ENCODE measurements around the gene HDAC4.

DNA sequence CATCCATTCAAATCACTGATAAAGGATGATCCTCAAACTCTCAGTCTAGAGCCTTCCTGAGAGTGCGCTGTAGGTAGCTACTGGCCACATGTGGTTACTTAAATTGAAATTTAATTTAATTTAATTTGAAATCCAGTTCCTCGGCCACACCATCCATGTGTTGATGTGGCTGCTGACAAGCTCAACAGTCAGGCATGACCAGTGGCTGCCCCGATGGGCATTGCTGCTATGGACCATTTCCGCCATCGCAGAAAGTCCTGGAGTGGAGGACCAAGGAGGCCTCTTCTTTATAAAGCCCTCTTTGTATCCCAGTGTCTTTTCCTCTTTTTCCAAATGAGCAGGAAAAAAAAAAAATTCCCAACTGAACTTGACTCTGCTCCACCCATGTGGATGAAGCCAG, 100.6 kb downstream of the HDAC4 start:
- TF ChIP-seq, protein P1, sequence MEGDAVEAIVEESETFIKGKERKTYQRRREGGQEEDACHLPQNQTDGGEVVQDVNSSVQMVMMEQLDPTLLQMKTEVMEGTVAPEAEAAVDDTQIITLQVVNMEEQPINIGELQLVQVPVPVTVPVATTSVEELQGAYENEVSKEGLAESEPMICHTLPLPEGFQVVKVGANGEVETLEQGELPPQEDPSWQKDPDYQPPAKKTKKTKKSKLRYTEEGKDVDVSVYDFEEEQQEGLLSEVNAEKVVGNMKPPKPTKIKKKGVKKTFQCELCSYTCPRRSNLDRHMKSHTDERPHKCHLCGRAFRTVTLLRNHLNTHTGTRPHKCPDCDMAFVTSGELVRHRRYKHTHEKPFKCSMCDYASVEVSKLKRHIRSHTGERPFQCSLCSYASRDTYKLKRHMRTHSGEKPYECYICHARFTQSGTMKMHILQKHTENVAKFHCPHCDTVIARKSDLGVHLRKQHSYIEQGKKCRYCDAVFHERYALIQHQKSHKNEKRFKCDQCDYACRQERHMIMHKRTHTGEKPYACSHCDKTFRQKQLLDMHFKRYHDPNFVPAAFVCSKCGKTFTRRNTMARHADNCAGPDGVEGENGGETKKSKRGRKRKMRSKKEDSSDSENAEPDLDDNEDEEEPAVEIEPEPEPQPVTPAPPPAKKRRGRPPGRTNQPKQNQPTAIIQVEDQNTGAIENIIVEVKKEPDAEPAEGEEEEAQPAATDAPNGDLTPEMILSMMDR (IDR thresholded peaks at IDR 0.05; ENCODE audit: insufficient read depth, low read length): no peak
- no peak for TF ChIP-seq GABPA (IDR thresholded peaks at IDR 0.05; ENCODE audit: low read depth)
- TF ChIP-seq, protein P2, sequence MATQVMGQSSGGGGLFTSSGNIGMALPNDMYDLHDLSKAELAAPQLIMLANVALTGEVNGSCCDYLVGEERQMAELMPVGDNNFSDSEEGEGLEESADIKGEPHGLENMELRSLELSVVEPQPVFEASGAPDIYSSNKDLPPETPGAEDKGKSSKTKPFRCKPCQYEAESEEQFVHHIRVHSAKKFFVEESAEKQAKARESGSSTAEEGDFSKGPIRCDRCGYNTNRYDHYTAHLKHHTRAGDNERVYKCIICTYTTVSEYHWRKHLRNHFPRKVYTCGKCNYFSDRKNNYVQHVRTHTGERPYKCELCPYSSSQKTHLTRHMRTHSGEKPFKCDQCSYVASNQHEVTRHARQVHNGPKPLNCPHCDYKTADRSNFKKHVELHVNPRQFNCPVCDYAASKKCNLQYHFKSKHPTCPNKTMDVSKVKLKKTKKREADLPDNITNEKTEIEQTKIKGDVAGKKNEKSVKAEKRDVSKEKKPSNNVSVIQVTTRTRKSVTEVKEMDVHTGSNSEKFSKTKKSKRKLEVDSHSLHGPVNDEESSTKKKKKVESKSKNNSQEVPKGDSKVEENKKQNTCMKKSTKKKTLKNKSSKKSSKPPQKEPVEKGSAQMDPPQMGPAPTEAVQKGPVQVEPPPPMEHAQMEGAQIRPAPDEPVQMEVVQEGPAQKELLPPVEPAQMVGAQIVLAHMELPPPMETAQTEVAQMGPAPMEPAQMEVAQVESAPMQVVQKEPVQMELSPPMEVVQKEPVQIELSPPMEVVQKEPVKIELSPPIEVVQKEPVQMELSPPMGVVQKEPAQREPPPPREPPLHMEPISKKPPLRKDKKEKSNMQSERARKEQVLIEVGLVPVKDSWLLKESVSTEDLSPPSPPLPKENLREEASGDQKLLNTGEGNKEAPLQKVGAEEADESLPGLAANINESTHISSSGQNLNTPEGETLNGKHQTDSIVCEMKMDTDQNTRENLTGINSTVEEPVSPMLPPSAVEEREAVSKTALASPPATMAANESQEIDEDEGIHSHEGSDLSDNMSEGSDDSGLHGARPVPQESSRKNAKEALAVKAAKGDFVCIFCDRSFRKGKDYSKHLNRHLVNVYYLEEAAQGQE (IDR thresholded peaks at IDR 0.05; ENCODE audit: insufficient replicate concordance, low read depth): no peak
- TF ChIP-seq POLR2AphosphoS5 (IDR thresholded peaks at IDR 0.05; ENCODE audit: low read depth): no peak
- no peak for TF ChIP-seq SPI1 (IDR thresholded peaks at IDR 0.05; ENCODE audit: borderline replicate concordance, low read depth)

Measured in HL-60 (cell line).